Keratinocyte (primary cell): ENCODE data around the gene BPNT1. TPM values are rescaled to one million over a fixed set of nuclear protein-coding genes. Genes with fewer than 3 reads are reported as not detected.

Experiments used
- DNase-seq: peaks from one replicate; pipeline ENCODE4 v3.0.0-alpha.2; 2011; ENCODE audit warnings: low read depth, missing footprints, low spot score
- FAIRE-seq: peaks from 2 replicates; lab custom pipeline; 2011; peaks lifted over from hg19 to GRCh38; lab: Jason Lieb, UNC
- H2AFZ ChIP-seq: 2 replicates; pipeline ENCODE4 v1.6.0; 2012; ENCODE audit warnings: low read length, control low read depth, inconsistent platforms; ENCODE audit not compliant: control insufficient read depth
- H3K27ac ChIP-seq: 2 replicates; pipeline ENCODE4 v1.5.1; 2011; ENCODE audit warnings: low read length; ENCODE audit not compliant: control insufficient read depth, insufficient read depth
- H3K27me3 ChIP-seq: 3 replicates; pipeline ENCODE4 v1.6.0; 2011; ENCODE audit warnings: low read length; ENCODE audit not compliant: control insufficient read depth, insufficient read depth; ENCODE audit errors: extremely low read depth
- H3K36me3 ChIP-seq, 2 experiments: 2 replicates in 1 of 2; 3 replicates in 1 of 2; pipeline ENCODE4 v1.5.1; 2011; ENCODE audit warnings: low read length in 2 of 2, mild to moderate bottlenecking in 1 of 2; ENCODE audit not compliant: control insufficient read depth in 2 of 2, insufficient read depth in 2 of 2; ENCODE audit errors: extremely low read depth in 1 of 2
- H3K4me1 ChIP-seq: 3 replicates; pipeline ENCODE4 v1.5.1; 2011; ENCODE audit warnings: low read length; ENCODE audit not compliant: control insufficient read depth, insufficient read depth; ENCODE audit errors: extremely low read depth
- H3K4me2 ChIP-seq: 3 replicates; pipeline ENCODE4 v1.6.0; 2011; ENCODE audit warnings: low read depth, low read length; ENCODE audit not compliant: control insufficient read depth, insufficient read depth; ENCODE audit errors: extremely low read depth
- H3K4me3 ChIP-seq, 3 experiments: fragments of 200-600 bp in 1 of 3; sonication (generic) in 1 of 3; 2 replicates in 2 of 3; 3 replicates in 1 of 3; pipeline ENCODE4 v1.5.1; 2011 to 2016; ENCODE audit warnings: low read length in 3 of 3, mild to moderate bottlenecking in 3 of 3, control low read depth in 2 of 3, inconsistent platforms in 1 of 3, low read depth in 1 of 3, mixed read lengths in 1 of 3, mixed run types in 1 of 3, moderate library complexity in 1 of 3; ENCODE audit not compliant: control insufficient read depth in 2 of 3, insufficient read depth in 2 of 3; ENCODE audit errors: extremely low read depth in 1 of 3
- H3K79me2 ChIP-seq: 2 replicates; pipeline ENCODE4 v1.6.0; 2012; ENCODE audit warnings: low read length; ENCODE audit not compliant: control insufficient read depth, insufficient read depth
- H3K9ac ChIP-seq: 3 replicates; pipeline ENCODE4 v1.6.0; 2011; ENCODE audit warnings: low read length; ENCODE audit not compliant: control insufficient read depth, insufficient read depth; ENCODE audit errors: extremely low read depth
- H3K9me1 ChIP-seq: 3 replicates; pipeline ENCODE4 v1.6.0; 2011; ENCODE audit warnings: low read length; ENCODE audit not compliant: control insufficient read depth, insufficient read depth; ENCODE audit errors: extremely low read depth
- H3K9me3 ChIP-seq: 2 replicates; pipeline ENCODE4 v1.5.1; 2012; ENCODE audit warnings: low read depth, low read length; ENCODE audit not compliant: control insufficient read depth
- H4K20me1 ChIP-seq: 3 replicates; pipeline ENCODE4 v1.6.0; 2011; ENCODE audit warnings: low read length; ENCODE audit not compliant: control insufficient read depth, insufficient read depth; ENCODE audit errors: extremely low read depth
- EZH2 ChIP-seq: IDR thresholded peaks from one replicate; pipeline ENCODE4 v1.6.1; 2012; ENCODE audit warnings: inconsistent platforms, mild to moderate bottlenecking, low read length, moderate library complexity
- dilution Hi-C: fragments of 300-500 bp; cut with MboI; formaldehyde crosslinking; loops from one replicate; pipeline ENCODE4 v1.7.0; 2020; ENCODE audit warnings: low sequenced_read_pairs; ENCODE audit not compliant: extremely low pct_ligation_motif_present
- polyA plus RNA-seq, 5 experiments: library from polyadenylated mRNA; depleted of rRNA in 3 of 5; stranded (reverse) in 3 of 5; stranded (forward) in 1 of 5; unstranded in 1 of 5; fragments of >200 nt; gene quantifications; 1 replicate in 1 of 5; 2 replicates in 3 of 5; 3 replicates in 1 of 5; pipeline versions ENCODE4 v1.2.1 to v1.2.3, GENCODE V29; 2011 to 2012; ENCODE audit warnings: missing spikeins in 2 of 5, low read depth in 1 of 5, low replicate concordance in 1 of 5
- small RNA-seq, 3 experiments: library from RNA; depleted of rRNA; stranded (forward); fragments of <200 nt; gene quantifications; one replicate each; pipeline ENCODE3, GENCODE V24; 2012; ENCODE audit warnings: low read depth in 3 of 3, low replicate concordance in 1 of 3; ENCODE audit not compliant: insufficient read length in 3 of 3
- TF ChIP-seq, protein P1 (sequence below), 3 experiments: IDR thresholded peaks in 1 of 3; conservative IDR thresholded peaks in 1 of 3; optimal IDR thresholded peaks in 1 of 3; 2 replicates in 2 of 3; 3 replicates in 1 of 3; pipeline versions ENCODE3 to v1.5.1; 2011; ENCODE audit warnings: low read length in 3 of 3, mild to moderate bottlenecking in 3 of 3, moderate library complexity in 2 of 3, control low read depth in 1 of 3, inconsistent platforms in 1 of 3; ENCODE audit not compliant: insufficient read depth in 2 of 3; ENCODE audit errors: extremely low read depth in 1 of 3

The BPNT1 gene
- polyA plus RNA-seq, 1 donor (not counting 4 experiments of a cell fraction or from before 2014, with no cell fraction given), result 53.7 TPM

DNA sequence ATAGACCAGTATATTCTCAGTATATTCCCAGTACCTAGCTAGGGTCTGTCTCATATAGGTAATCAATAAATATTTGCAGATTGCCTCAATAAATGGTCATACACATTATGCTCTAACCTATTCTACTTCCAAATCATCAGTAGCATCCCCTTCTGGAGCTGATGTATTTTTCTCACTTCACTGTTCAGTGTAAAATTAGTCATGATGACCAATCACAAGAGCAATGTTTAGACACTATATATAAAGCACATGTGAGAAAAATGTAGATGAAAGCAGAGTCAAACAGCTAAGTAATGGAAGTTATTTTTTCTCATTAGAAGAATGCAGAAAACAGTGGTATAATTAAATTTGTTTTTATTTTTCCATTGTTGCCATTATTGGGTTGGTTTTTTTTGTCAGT, 78.0 kb downstream of the BPNT1 start:
- TF ChIP-seq, protein P1, sequence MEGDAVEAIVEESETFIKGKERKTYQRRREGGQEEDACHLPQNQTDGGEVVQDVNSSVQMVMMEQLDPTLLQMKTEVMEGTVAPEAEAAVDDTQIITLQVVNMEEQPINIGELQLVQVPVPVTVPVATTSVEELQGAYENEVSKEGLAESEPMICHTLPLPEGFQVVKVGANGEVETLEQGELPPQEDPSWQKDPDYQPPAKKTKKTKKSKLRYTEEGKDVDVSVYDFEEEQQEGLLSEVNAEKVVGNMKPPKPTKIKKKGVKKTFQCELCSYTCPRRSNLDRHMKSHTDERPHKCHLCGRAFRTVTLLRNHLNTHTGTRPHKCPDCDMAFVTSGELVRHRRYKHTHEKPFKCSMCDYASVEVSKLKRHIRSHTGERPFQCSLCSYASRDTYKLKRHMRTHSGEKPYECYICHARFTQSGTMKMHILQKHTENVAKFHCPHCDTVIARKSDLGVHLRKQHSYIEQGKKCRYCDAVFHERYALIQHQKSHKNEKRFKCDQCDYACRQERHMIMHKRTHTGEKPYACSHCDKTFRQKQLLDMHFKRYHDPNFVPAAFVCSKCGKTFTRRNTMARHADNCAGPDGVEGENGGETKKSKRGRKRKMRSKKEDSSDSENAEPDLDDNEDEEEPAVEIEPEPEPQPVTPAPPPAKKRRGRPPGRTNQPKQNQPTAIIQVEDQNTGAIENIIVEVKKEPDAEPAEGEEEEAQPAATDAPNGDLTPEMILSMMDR (optimal IDR thresholded peaks at IDR 0.05 in 1 of 3, IDR thresholded peaks at IDR 0.05 in 1 of 3, conservative IDR thresholded peaks at IDR 0.05 in 1 of 3; ENCODE audit: extremely low read depth in 1 of 3, insufficient read depth in 2 of 3, low read length in 3 of 3), result no peak
- TF ChIP-seq EZH2, result no peak
- Histone ChIP-seq H3K9me1 (no peaks in the 10 kb centered on the region), H3K4me1 (no peaks in the 10 kb centered on the region), H3K9ac (no peak overlapping the region), H2AFZ (no peak overlapping the region), H4K20me1 (no peaks in the 10 kb centered on the region), H3K27me3 (no peaks in the 10 kb centered on the region), H3K36me3 (peaks cover 9 to 10% of the 10 kb centered on the region in 2 experiments), H3K4me2 (no peak overlapping the region), H3K79me2 (no peaks in the 10 kb centered on the region), H3K27ac (no peak overlapping the region), H3K9me3 (no peaks in the 10 kb centered on the region), H3K4me3 (no peak overlapping the region)
- dilution Hi-C loops, result no loop called here
- FAIRE-seq (no peak), DNase-seq (no peak)

Small RNA genes lying within 50 kb of the gene (small RNA-seq; reads per million reads assigned to genes)
- 0.13 to 1.7 (median 1.5) reads per million in 3 experiments for gene MIR194-1
- 0.20 to 2.8 (median 2.0) reads per million in 3 experiments for gene MIR215

Other genes with a start within 250 kb of the BPNT1 start
- 0.02 to 0.08 TPM (median 0.03 TPM) in 3 replicates for gene SLC30A10, start 161.2 kb downstream of the BPNT1 start, polyA plus RNA-seq
- 59.1 to 96.3 TPM (median 88.3 TPM) in 3 replicates for gene EPRS1, start 43.3 kb downstream of the BPNT1 start, polyA plus RNA-seq
- 39.7 to 69.0 TPM (median 41.8 TPM) in 3 replicates for gene IARS2, start 4.3 kb upstream of the BPNT1 start, polyA plus RNA-seq
- 23.3 to 44.4 TPM (median 43.8 TPM) in 3 replicates for gene RAB3GAP2, start 182.7 kb upstream of the BPNT1 start, polyA plus RNA-seq